Activated naive CD8-positive, alpha-beta T cell treated with anti-CD3 and anti-CD28 coated beads, Interleukin-2, amount 50 U/mL, for 24 hours (primary cell): ENCODE data around the gene PPFIBP2.

ENCODE experiments used
- ATAC-seq: fragments of 150-1000 bp; cut with Tn5 transposase; one replicate; pipeline ENCODE4 v1.10.0; 2021
- DNase-seq: peaks from one replicate; pipeline ENCODE4 v3.0.0; 2021
- H3K27ac Mint-ChIP-seq: one replicate; pipeline ENCODE4 v1.8.0; 2021; ENCODE audit warnings: mild to moderate bottlenecking, mixed read lengths
- H3K27me3 Mint-ChIP-seq: one replicate; pipeline ENCODE4 v1.8.0; 2021; ENCODE audit warnings: mixed read lengths
- H3K36me3 Mint-ChIP-seq: one replicate; pipeline ENCODE4 v1.8.0; 2021; ENCODE audit warnings: low read depth, mixed read lengths
- H3K4me1 Mint-ChIP-seq: one replicate; pipeline ENCODE4 v1.8.0; 2021; ENCODE audit warnings: mixed read lengths
- H3K4me3 Mint-ChIP-seq: one replicate; pipeline ENCODE4 v1.8.0; 2021; ENCODE audit warnings: mild to moderate bottlenecking, moderate library complexity, mixed read lengths
- H3K9me3 Mint-ChIP-seq: one replicate; pipeline ENCODE4 v1.8.0; 2021; ENCODE audit warnings: mixed read lengths

The PPFIBP2 gene

GRCh38 chr11:7595016-7595866 is 81.4 kb downstream of the PPFIBP2 start:
- Mint-ChIP-seq H3K36me3 (peaks cover 1% of the 10 kb centered on the region), H3K4me3 (no peak overlapping the region), H3K9me3 (no peaks in the 10 kb centered on the region), H3K27ac (no peak overlapping the region), H3K27me3 (no peaks in the 10 kb centered on the region), H3K4me1 (peaks cover 18% of the 10 kb centered on the region)
- no peak for ATAC-seq
- no peak for DNase-seq

- Mint-ChIP-seq H3K27ac (no peak overlapping the region), H3K4me3 (no peak overlapping the region), H3K27me3 (no peaks in the 10 kb centered on the region), H3K9me3 (no peaks in the 10 kb centered on the region), H3K4me1 (peaks cover 18% of the 10 kb centered on the region), H3K36me3 (peaks cover 1% of the 10 kb centered on the region)
- ATAC-seq (no peak), DNase-seq (no peak)
Measured at GRCh38 chr11:7595951-7596350, 82.2 kb downstream of the PPFIBP2 start.

GRCh38 chr11:7596975-7597391 is 83.2 kb downstream of the PPFIBP2 start:
- H3K27ac Mint-ChIP-seq: no peak overlapping the region
- no peak for ATAC-seq
- H3K36me3 Mint-ChIP-seq: peaks cover 1% of the 10 kb centered on the region
- no peak overlapping the region for H3K4me3 Mint-ChIP-seq
- no peaks in the 10 kb centered on the region for H3K27me3 Mint-ChIP-seq
- no peaks in the 10 kb centered on the region for H3K9me3 Mint-ChIP-seq
- DNase-seq: no peak
- H3K4me1 Mint-ChIP-seq: peaks cover 12% of the 10 kb centered on the region

- peaks cover 5% of the 10 kb centered on the region for H3K4me1 Mint-ChIP-seq
- H3K36me3 Mint-ChIP-seq: peaks cover 1% of the 10 kb centered on the region
- H3K27me3 Mint-ChIP-seq: no peaks in the 10 kb centered on the region
- no peak overlapping the region for H3K27ac Mint-ChIP-seq
- H3K9me3 Mint-ChIP-seq: no peaks in the 10 kb centered on the region
- no peak for DNase-seq
- ATAC-seq: no peak
- no peak overlapping the region for H3K4me3 Mint-ChIP-seq
Measured at GRCh38 chr11:7597620-7598019, 83.8 kb downstream of the PPFIBP2 start.

- Mint-ChIP-seq H3K4me3 (no peak overlapping the region), H3K4me1 (no peaks in the 10 kb centered on the region), H3K27me3 (no peaks in the 10 kb centered on the region), H3K27ac (no peak overlapping the region), H3K36me3 (peaks cover 1% of the 10 kb centered on the region), H3K9me3 (no peaks in the 10 kb centered on the region)
- DNase-seq (no peak), ATAC-seq (no peak)
Measured at GRCh38 chr11:7599209-7599608, 85.4 kb downstream of the PPFIBP2 start.

GRCh38 chr11:7600205-7600775 is 86.5 kb downstream of the PPFIBP2 start:
- Mint-ChIP-seq H3K4me3 (no peak overlapping the region), H3K27ac (no peak overlapping the region), H3K4me1 (no peaks in the 10 kb centered on the region), H3K9me3 (no peaks in the 10 kb centered on the region), H3K36me3 (peaks cover 1% of the 10 kb centered on the region), H3K27me3 (no peaks in the 10 kb centered on the region)
- ATAC-seq (no peak), DNase-seq (no peak)

GRCh38 chr11:7603031-7603781 is 89.4 kb downstream of the PPFIBP2 start:
- Mint-ChIP-seq H3K27me3 (no peaks in the 10 kb centered on the region), H3K4me3 (no peak overlapping the region), H3K27ac (no peak overlapping the region), H3K4me1 (no peaks in the 10 kb centered on the region), H3K36me3 (no peaks in the 10 kb centered on the region), H3K9me3 (no peaks in the 10 kb centered on the region)
- ATAC-seq (peak; percentile 33), DNase-seq (no peak)

GRCh38 chr11:7604331-7604955 is 90.6 kb downstream of the PPFIBP2 start:
- no peak for DNase-seq
- Mint-ChIP-seq H3K36me3 (no peaks in the 10 kb centered on the region), H3K27me3 (no peaks in the 10 kb centered on the region), H3K27ac (no peak overlapping the region), H3K9me3 (no peaks in the 10 kb centered on the region), H3K4me3 (no peak overlapping the region), H3K4me1 (no peaks in the 10 kb centered on the region)
- ATAC-seq: no peak

GRCh38 chr11:7605186-7605943 is 91.6 kb downstream of the PPFIBP2 start:
- no peak for ATAC-seq
- Mint-ChIP-seq H3K9me3 (no peaks in the 10 kb centered on the region), H3K27ac (no peak overlapping the region), H3K27me3 (no peaks in the 10 kb centered on the region), H3K36me3 (no peaks in the 10 kb centered on the region), H3K4me3 (no peak overlapping the region), H3K4me1 (no peaks in the 10 kb centered on the region)
- DNase-seq: no peak

GRCh38 chr11:7606496-7606895 is 92.7 kb downstream of the PPFIBP2 start:
- ATAC-seq (no peak), DNase-seq (no peak)
- H3K9me3 Mint-ChIP-seq: no peaks in the 10 kb centered on the region
- H3K27ac Mint-ChIP-seq: no peak overlapping the region
- H3K27me3 Mint-ChIP-seq: no peaks in the 10 kb centered on the region
- H3K36me3 Mint-ChIP-seq: peaks cover 3% of the 10 kb centered on the region
- no peaks in the 10 kb centered on the region for H3K4me1 Mint-ChIP-seq
- H3K4me3 Mint-ChIP-seq: no peak overlapping the region

GRCh38 chr11:7609015-7609414 is 95.2 kb downstream of the PPFIBP2 start:
- Mint-ChIP-seq H3K4me1 (no peaks in the 10 kb centered on the region), H3K4me3 (no peak overlapping the region), H3K27ac (no peak overlapping the region), H3K9me3 (no peaks in the 10 kb centered on the region), H3K36me3 (peaks cover 4% of the 10 kb centered on the region), H3K27me3 (no peaks in the 10 kb centered on the region)
- DNase-seq (no peak), ATAC-seq (no peak)

GRCh38 chr11:7609521-7609920 is 95.7 kb downstream of the PPFIBP2 start:
- no peak for DNase-seq
- H3K27ac Mint-ChIP-seq: no peak overlapping the region
- no peak overlapping the region for H3K4me3 Mint-ChIP-seq
- peaks cover 4% of the 10 kb centered on the region for H3K36me3 Mint-ChIP-seq
- no peaks in the 10 kb centered on the region for H3K9me3 Mint-ChIP-seq
- no peaks in the 10 kb centered on the region for H3K27me3 Mint-ChIP-seq
- no peaks in the 10 kb centered on the region for H3K4me1 Mint-ChIP-seq
- no peak for ATAC-seq

- Mint-ChIP-seq H3K27me3 (no peaks in the 10 kb centered on the region), H3K36me3 (peaks cover 4% of the 10 kb centered on the region), H3K9me3 (no peaks in the 10 kb centered on the region), H3K4me1 (no peaks in the 10 kb centered on the region), H3K4me3 (no peak overlapping the region), H3K27ac (no peak overlapping the region)
- DNase-seq (no peak), ATAC-seq (no peak)
Measured at GRCh38 chr11:7610393-7610792, 96.6 kb downstream of the PPFIBP2 start.

- no peaks in the 10 kb centered on the region for H3K9me3 Mint-ChIP-seq
- peaks cover 4% of the 10 kb centered on the region for H3K36me3 Mint-ChIP-seq
- ATAC-seq (no peak), DNase-seq (no peak)
- no peak overlapping the region for H3K27ac Mint-ChIP-seq
- no peaks in the 10 kb centered on the region for H3K4me1 Mint-ChIP-seq
- H3K4me3 Mint-ChIP-seq: no peak overlapping the region
- H3K27me3 Mint-ChIP-seq: no peaks in the 10 kb centered on the region
Measured at GRCh38 chr11:7611411-7611810, 97.6 kb downstream of the PPFIBP2 start.
